ENCODE results near the gene A4GALT.

DNA sequence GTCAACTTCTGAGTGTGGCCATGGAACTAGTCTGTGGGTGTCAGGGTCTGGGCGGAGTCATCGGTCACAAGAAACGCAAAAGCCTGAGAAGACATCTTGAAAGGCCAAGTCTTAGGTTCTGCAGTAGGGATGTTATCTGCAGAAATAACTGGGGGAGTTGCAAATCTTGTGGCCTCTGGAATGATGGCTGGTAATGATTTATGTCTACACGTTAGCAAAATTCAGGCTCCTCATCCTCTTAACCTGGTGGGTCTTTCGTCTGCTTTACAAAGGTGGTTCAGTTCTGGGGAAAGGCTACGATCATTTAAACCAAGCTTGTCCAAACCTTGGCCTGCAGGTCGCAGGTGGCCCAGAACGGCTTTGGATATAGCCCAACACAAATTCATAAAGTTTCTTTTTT is 64.1 kb downstream of the A4GALT start:
- no peak for TF ChIP-seq CTCF (IDR thresholded peaks at IDR 0.05)
- TF ChIP-seq POLR2A (IDR thresholded peaks at IDR 0.05) = no peak

All from heart left ventricle (tissue), 13 donors.